ENCODE results near the gene DENND5B. TPM values are rescaled to one million over a fixed set of nuclear protein-coding genes. Genes with fewer than 3 reads are reported as not detected.
A peak's percentile ranks its signal among the peaks of the same experiment; 100 is the strongest.
"Not testable (repeated sequence)": the region's sequence is repeated elsewhere in the genome, so short reads cannot be mapped to it uniquely, and the experiment has no call there.

The DENND5B gene
- total RNA-seq, 1 experiment from 2014 or later = 18.6 TPM

GRCh38 chr12:31574803-31575575 lies 15.9 kb downstream of the DENND5B start:
- POLR2A ChIA-PET = interaction anchor here (0.8 to 6.8 kb wide), 9 partner anchors 9 to 83 kb away, joined by 3 to 34 read pairs (median 4); partner anchors contain the start of gene DENND5B
- H3K36me3 Mint-ChIP-seq (ENCODE audit: insufficient read depth, unreplicated experiment) = peaks cover 7% of the 10 kb centered on the region
- peak; percentile 16 for DNase-seq (ENCODE audit: unreplicated experiment)
- CTCF ChIA-PET = interaction anchor here (0.6 to 1.5 kb wide), 3 partner anchors 9 to 14 kb away, joined by 3 to 5 read pairs (median 4); no protein-coding TSS in a partner anchor
- H3K4me3 Mint-ChIP-seq (ENCODE audit: unreplicated experiment) = no peak overlapping the region
- intact Hi-C loops (cut with micrococcal nuclease) = no loop called here
- H3K27me3 Mint-ChIP-seq (ENCODE audit: insufficient read depth, unreplicated experiment) = no peaks in the 10 kb centered on the region
- H3K9me3 Mint-ChIP-seq (ENCODE audit: unreplicated experiment) = no peaks in the 10 kb centered on the region
- peak overlapping the region; percentile 64 for H3K27ac Mint-ChIP-seq (ENCODE audit: low read depth, unreplicated experiment)
- TF ChIP-seq, protein P1, sequence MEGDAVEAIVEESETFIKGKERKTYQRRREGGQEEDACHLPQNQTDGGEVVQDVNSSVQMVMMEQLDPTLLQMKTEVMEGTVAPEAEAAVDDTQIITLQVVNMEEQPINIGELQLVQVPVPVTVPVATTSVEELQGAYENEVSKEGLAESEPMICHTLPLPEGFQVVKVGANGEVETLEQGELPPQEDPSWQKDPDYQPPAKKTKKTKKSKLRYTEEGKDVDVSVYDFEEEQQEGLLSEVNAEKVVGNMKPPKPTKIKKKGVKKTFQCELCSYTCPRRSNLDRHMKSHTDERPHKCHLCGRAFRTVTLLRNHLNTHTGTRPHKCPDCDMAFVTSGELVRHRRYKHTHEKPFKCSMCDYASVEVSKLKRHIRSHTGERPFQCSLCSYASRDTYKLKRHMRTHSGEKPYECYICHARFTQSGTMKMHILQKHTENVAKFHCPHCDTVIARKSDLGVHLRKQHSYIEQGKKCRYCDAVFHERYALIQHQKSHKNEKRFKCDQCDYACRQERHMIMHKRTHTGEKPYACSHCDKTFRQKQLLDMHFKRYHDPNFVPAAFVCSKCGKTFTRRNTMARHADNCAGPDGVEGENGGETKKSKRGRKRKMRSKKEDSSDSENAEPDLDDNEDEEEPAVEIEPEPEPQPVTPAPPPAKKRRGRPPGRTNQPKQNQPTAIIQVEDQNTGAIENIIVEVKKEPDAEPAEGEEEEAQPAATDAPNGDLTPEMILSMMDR (IDR thresholded peaks at IDR 0.05; ENCODE audit: unreplicated experiment) = no peak
- BruUV-seq (replicated peaks) = no TSS peak
- peaks cover 8% of the 10 kb centered on the region for H3K4me1 Mint-ChIP-seq (ENCODE audit: insufficient read depth, unreplicated experiment)

DNA sequence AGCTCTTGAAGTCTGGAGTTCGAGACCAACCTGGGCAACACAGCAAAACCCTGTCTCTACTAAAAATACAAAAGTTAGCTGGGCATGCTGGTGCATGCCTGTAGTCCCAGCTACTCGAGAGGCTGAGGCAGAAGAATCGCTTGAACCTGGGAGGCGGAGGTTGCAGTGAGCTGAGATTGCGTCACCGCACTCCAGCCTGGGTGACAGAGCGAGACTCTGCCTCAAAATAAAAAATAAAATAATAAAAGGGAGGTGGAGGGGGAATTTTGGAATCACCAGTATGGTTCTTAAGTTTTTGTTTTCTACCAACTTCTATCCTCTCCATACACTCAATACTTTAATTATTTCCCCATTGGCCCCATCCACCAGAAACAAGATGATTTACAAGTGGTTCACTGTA lies 16.6 kb downstream of the DENND5B start:
- H3K9me3 Mint-ChIP-seq (ENCODE audit: unreplicated experiment); H3K36me3 Mint-ChIP-seq (ENCODE audit: insufficient read depth, unreplicated experiment); intact Hi-C loops (cut with micrococcal nuclease); DNase-seq (ENCODE audit: unreplicated experiment); H3K27me3 Mint-ChIP-seq (ENCODE audit: insufficient read depth, unreplicated experiment); H3K4me1 Mint-ChIP-seq (ENCODE audit: insufficient read depth, unreplicated experiment); BruUV-seq (replicated peaks): not testable (repeated sequence)
- ChIA-PET CTCF (interaction anchor here (0.7 to 1.5 kb wide), 3 partner anchors 9 to 97 kb away, joined by 3 to 5 read pairs (median 4); no protein-coding TSS in a partner anchor), POLR2A (interaction anchor here (0.8 to 6.8 kb wide), 9 partner anchors 8 to 82 kb away, joined by 3 to 34 read pairs (median 4); partner anchors contain the start of gene DENND5B)
- H3K4me3 Mint-ChIP-seq (ENCODE audit: unreplicated experiment) = peak overlapping the region; percentile 21
- H3K27ac Mint-ChIP-seq (ENCODE audit: low read depth, unreplicated experiment) = peak overlapping the region; percentile 64

DNA sequence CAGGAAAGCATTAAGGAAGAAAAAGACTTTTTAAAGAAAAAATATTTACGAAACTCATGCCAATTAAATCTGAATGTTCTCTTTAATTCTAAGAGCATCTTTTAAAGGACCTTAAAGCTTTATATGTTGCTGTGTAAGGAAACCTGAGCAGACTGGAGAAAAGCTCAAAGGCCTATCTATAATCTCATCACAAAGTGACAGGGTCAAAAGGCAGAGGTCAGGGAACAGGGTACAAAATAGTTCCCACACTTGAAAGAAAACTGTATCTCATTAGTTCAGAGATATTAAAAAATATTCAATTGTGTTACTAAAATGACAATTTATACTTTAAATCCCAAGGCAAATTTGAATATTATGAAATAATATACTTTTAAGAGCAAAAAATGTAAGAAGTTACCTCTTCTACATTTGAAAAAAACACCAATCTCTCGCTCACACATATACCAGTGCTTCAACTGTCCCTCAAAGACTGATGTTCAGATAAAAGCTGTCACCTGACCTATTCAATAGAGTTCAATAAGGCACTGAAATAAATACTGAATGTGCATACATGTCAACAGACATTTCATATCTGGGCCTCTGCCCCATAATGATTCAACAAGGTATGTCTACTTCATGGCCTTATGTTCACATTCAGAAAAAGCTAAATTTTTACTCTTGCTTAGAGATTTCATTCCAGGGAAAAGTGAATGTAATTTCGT lies 17.9 kb downstream of the DENND5B start:
- ChIA-PET POLR2A (interaction anchor here (1.0 to 6.8 kb wide), 5 partner anchors 11 to 247 kb away, joined by 3 to 34 read pairs (median 10); partner anchors contain the start of genes DENND5B and SINHCAF), CTCF (interaction anchor here (0.5 to 1.5 kb wide), 6 partner anchors 9 to 79 kb away, joined by 3 to 7 read pairs (median 3); no protein-coding TSS in a partner anchor)
- Mint-ChIP-seq H3K36me3 (ENCODE audit: insufficient read depth, unreplicated experiment) (peaks cover 7% of the 10 kb centered on the region), H3K4me1 (ENCODE audit: insufficient read depth, unreplicated experiment) (peaks cover 8% of the 10 kb centered on the region), H3K27me3 (ENCODE audit: insufficient read depth, unreplicated experiment) (no peaks in the 10 kb centered on the region), H3K4me3 (ENCODE audit: unreplicated experiment) (no peak overlapping the region), H3K9me3 (ENCODE audit: unreplicated experiment) (no peaks in the 10 kb centered on the region), H3K27ac (ENCODE audit: low read depth, unreplicated experiment) (peak overlapping the region; percentile 64)
- intact Hi-C loops (cut with micrococcal nuclease) = no loop called here
- no TSS peak for BruUV-seq (replicated peaks)
- TF ChIP-seq, protein P1 (IDR thresholded peaks at IDR 0.05; ENCODE audit: unreplicated experiment) = no peak
- no peak for DNase-seq (ENCODE audit: unreplicated experiment)

- H3K4me3 Mint-ChIP-seq (ENCODE audit: unreplicated experiment) = no peak overlapping the region
- no peaks in the 10 kb centered on the region for H3K36me3 Mint-ChIP-seq (ENCODE audit: insufficient read depth, unreplicated experiment)
- no peak overlapping the region for H3K27ac Mint-ChIP-seq (ENCODE audit: low read depth, unreplicated experiment)
- no TSS peak for BruUV-seq (replicated peaks)
- no peaks in the 10 kb centered on the region for H3K27me3 Mint-ChIP-seq (ENCODE audit: insufficient read depth, unreplicated experiment)
- no peaks in the 10 kb centered on the region for H3K9me3 Mint-ChIP-seq (ENCODE audit: unreplicated experiment)
- POLR2A ChIA-PET = interaction anchor here (0.5 to 6.8 kb wide), 2 partner anchors 28 to 52 kb away, joined by 4 to 34 read pairs; no protein-coding TSS in a partner anchor
- H3K4me1 Mint-ChIP-seq (ENCODE audit: insufficient read depth, unreplicated experiment) = peaks cover 12% of the 10 kb centered on the region
- TF ChIP-seq, protein P1 (IDR thresholded peaks at IDR 0.05; ENCODE audit: unreplicated experiment) = no peak
- intact Hi-C loops (cut with micrococcal nuclease) = no loop called here
- CTCF ChIA-PET = interaction anchor here (0.7 kb wide), 2 partner anchors 51 to 64 kb away, joined by 3 to 4 read pairs; no protein-coding TSS in a partner anchor
- DNase-seq (ENCODE audit: unreplicated experiment) = no peak
Measured at GRCh38 chr12:31570880-31571279, 20.1 kb downstream of the DENND5B start.

- CTCF ChIA-PET = interaction anchor here (0.6 to 1.1 kb wide), 5 partner anchors 9 to 25 kb away, joined by 3 to 4 read pairs (median 4); no protein-coding TSS in a partner anchor
Measured at GRCh38 chr12:31569517-31569916, 21.4 kb downstream of the DENND5B start.

More at GRCh38 chr12:31569517-31569916, 21.4 kb downstream of the DENND5B start:
- H3K4me3 Mint-ChIP-seq (ENCODE audit: unreplicated experiment); H3K27me3 Mint-ChIP-seq (ENCODE audit: insufficient read depth, unreplicated experiment); DNase-seq (ENCODE audit: unreplicated experiment); H3K27ac Mint-ChIP-seq (ENCODE audit: low read depth, unreplicated experiment); H3K9me3 Mint-ChIP-seq (ENCODE audit: unreplicated experiment); intact Hi-C loops (cut with micrococcal nuclease); BruUV-seq (replicated peaks); H3K36me3 Mint-ChIP-seq (ENCODE audit: insufficient read depth, unreplicated experiment): not testable (repeated sequence)
- POLR2A ChIA-PET = interaction anchor here (0.9 kb wide), 1 partner anchor 21 kb away, joined by 7 read pairs; no protein-coding TSS in a partner anchor
- H3K4me1 Mint-ChIP-seq (ENCODE audit: insufficient read depth, unreplicated experiment) = peaks cover 12% of the 10 kb centered on the region
